ENCODE data around the gene PXMP2. TPM values are rescaled to one million over a fixed set of nuclear protein-coding genes. Genes with fewer than 3 reads are reported as not detected.

PXMP2 gene
- polyA plus RNA-seq, 3 donors: 30.8 to 76.3 (median 39.6) TPM

GRCh38 chr12:132658149-132658894, 29.1 kb upstream of the PXMP2 start:
- no peak overlapping the region for H3K27ac ChIP-seq (ENCODE audit: low read depth, low read length)
- 81 to 92% (median 82%) methylated on average over 32 of the region's 32 CpGs for WGBS, 3 donors

DNA sequence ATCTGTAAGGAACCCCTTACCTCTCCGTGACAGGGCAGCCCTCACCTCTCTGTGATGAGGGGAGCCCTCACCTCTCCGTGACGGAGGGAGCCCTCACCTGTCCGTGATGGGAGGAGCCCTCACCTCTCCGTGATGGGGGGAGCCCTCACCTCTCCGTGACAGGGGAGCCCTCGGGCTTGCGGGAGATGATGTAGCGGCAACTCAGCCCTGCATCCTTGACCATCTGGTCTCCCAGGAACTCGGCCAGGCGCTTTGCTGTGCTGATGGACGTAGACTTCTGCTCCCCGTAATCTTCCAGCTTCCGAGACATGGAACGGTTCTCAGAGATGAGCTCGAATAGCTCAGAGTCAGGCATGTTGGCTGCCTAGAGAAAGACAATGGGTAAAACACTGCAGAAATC, 28.2 kb upstream of the PXMP2 start:
- WGBS, 3 donors: 91 to 96% (median 93%) methylated on average over 16 of the region's 16 CpGs
- no peak overlapping the region for H3K27ac ChIP-seq (ENCODE audit: low read depth, low read length)

DNA sequence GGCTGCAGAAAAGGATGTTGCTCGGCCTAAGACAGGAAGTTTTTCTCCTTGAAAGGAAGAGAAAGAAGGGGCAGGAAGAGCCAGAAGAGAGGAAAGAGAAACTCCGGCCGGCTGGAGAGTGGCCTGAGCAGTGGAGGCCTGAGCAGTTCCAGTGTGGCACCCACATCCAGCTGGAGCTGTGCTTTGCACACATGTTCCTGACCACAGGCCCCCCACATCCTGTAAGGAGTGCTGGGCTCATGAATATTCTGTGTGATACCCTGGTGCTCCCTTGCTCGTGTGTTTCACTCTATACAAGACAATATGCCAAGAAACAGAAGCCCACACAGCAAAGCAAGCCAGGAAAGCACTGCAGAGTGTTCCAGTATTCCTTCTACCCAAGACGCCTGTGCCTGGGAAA, 27.3 kb upstream of the PXMP2 start:
- H3K27ac ChIP-seq (ENCODE audit: low read depth, low read length): no peak overlapping the region
- WGBS, 3 donors: 52 to 80% (median 61%) methylated on average over 5 of the region's 5 CpGs

- WGBS, 3 donors: 74 to 89% (median 86%) methylated on average over 11 of the region's 11 CpGs
- H3K27ac ChIP-seq (ENCODE audit: low read depth, low read length): no peak overlapping the region
Observed at GRCh38 chr12:132660996-132661395, 26.4 kb upstream of the PXMP2 start.

DNA sequence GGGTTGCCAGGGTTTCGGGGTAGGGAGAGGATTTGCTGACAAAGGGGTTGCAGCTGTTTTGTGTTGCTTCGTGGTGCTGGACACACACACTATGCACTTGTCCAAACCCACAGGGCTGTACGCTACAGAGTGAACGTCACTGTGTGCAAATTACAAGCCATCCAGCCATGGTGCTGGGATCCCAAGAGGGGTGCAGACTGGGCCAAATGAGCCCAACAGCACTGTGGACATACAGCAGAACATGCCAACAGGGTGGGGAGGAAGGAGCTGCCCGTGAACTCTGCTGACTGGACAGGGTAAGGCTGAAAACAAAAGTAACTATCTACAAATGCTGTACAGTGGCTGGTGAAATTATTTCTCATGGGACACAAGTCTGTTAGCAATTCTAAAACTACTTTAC, 25.4 kb upstream of the PXMP2 start:
- H3K27ac ChIP-seq (ENCODE audit: low read depth, low read length): no peak overlapping the region
- WGBS, 3 donors: 49 to 77% (median 60%) methylated on average over 5 of the region's 5 CpGs

DNA sequence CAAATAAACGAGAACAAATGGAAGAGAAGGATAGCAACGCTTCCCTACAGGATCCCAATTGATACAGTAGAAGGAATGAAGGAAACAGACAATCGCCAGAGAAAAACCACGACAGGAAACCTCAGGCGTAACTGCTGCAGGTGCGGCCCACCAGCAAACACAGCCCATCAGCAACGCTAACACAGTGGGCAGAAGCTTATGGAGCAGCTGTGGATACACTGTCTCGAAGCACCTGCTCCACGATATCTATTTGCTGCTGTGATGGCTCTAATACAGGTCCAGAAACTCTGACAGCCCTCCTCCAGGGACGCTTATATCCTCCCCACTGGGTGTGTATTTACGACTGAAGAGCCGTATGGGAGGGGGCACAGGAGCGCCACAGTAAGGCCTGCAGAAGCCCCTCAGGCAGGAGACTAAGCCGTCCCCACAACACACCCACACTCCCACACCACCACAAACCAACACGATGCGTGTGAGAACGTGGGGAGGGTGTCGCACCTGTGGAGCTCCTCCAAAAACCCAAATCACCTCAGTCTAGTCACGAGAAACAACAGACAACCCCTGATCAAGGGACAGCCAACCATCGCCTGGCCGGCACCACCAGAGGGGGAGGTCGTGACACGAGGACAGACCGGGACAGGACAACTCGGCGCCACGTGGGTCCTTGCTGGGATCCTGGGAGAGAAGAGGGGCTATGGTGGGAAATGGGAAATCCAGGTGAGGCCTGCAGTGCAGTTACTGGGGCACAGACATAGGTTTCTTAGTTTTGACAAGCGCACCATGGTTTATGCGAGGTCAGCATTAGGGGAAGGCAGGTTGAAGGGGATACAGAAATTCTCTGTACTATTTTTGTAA, 24.3 kb upstream of the PXMP2 start:
- H3K27ac ChIP-seq (ENCODE audit: low read depth, low read length): no peak overlapping the region
- 69 to 85% (median 78%) methylated on average over 29 of the region's 29 CpGs for WGBS, 3 donors

GRCh38 chr12:132664206-132665148, 22.9 kb upstream of the PXMP2 start:
- no peak overlapping the region for H3K27ac ChIP-seq (ENCODE audit: low read depth, low read length)
- 68 to 90% (median 77%) methylated on average over 21 of the region's 21 CpGs for WGBS, 3 donors

DNA sequence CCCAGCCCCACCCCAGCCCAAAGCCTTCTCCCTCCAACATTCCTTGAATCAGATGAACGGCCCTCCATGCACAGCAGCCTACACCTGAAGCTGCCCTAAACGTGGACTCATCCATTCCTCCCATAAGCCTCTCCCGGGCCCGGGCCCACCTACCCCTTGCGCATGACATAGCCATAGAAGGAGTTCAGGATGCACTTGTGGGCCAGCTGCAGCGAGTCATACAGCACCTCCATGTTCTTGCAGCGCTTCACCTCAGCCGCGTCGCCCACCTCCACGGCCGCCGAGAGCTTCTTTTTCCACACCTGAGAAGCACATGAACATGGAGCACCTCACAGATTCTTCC, 22.3 kb upstream of the PXMP2 start:
- WGBS, 3 donors: 87 to 96% (median 91%) methylated on average over 13 of the region's 13 CpGs
- no peak overlapping the region for H3K27ac ChIP-seq (ENCODE audit: low read depth, low read length)

- WGBS, 3 donors: 62 to 87% (median 86%) methylated on average over 6 of the region's 6 CpGs
- no peak overlapping the region for H3K27ac ChIP-seq (ENCODE audit: low read depth, low read length)
Observed at GRCh38 chr12:132665794-132666193, 21.6 kb upstream of the PXMP2 start.

GRCh38 chr12:132668191-132669088, 18.9 kb upstream of the PXMP2 start:
- 95 to 97% (median 95%) methylated on average over 30 of the region's 30 CpGs for WGBS, 3 donors
- H3K27ac ChIP-seq (ENCODE audit: low read depth, low read length): no peak overlapping the region

- H3K27ac ChIP-seq (ENCODE audit: low read depth, low read length): no peak overlapping the region
- WGBS, 3 donors: 90 to 93% (median 90%) methylated on average over 17 of the region's 17 CpGs
Observed at GRCh38 chr12:132669166-132669879, 18.1 kb upstream of the PXMP2 start.

GRCh38 chr12:132672116-132672515, 15.3 kb upstream of the PXMP2 start:
- no peak overlapping the region for H3K27ac ChIP-seq (ENCODE audit: low read depth, low read length)
- WGBS, 3 donors: 70 to 90% (median 71%) methylated on average over 16 of the region's 16 CpGs

GRCh38 chr12:132672678-132673077, 14.7 kb upstream of the PXMP2 start:
- WGBS, 3 donors: 84 to 91% (median 88%) methylated on average over 12 of the region's 12 CpGs
- H3K27ac ChIP-seq (ENCODE audit: low read depth, low read length): no peak overlapping the region

DNA sequence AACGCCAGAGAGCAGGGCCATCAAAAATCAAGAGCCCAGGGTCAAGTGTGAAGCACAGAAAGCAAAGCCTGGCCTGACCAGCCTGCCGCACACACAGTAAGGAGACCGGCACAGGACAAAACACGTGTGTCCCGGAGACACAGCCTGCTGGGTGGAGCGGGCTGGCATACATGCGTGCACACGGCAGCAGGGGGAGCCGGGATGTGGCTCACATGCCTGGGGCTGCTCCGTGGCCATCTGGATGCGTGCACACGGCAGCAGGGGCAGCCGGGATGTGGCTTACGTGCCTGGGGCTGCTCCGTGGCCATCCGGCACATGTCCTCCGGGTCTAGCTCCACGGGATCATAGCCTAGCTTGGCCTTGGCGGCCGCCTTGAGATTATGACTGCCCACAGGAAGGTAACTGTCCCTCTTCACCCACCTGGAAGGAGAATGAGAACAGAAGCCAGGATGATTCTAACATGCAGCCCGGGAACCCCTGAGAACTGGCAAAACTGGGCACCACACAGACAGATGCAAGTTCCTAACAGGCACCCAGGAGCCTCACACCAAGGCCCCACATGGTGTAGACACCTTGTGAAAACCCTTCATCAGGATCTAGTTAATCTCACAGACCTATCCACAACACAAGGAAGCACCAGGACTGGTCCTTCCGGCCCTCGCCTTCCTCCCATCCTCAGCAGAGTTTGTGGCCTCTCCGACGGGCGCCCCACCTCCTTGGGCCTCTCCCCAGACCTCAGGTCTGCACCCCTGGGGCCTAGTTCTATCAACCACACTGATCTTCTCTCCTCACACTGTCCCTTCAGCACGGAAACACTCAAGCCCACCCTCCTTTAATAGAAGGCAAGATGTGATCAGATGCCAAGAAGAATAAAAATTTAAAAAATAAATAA, 13.9 kb upstream of the PXMP2 start:
- no peak overlapping the region for H3K27ac ChIP-seq (ENCODE audit: low read depth, low read length)
- 92 to 96% (median 94%) methylated on average over 27 of the region's 27 CpGs for WGBS, 3 donors

DNA sequence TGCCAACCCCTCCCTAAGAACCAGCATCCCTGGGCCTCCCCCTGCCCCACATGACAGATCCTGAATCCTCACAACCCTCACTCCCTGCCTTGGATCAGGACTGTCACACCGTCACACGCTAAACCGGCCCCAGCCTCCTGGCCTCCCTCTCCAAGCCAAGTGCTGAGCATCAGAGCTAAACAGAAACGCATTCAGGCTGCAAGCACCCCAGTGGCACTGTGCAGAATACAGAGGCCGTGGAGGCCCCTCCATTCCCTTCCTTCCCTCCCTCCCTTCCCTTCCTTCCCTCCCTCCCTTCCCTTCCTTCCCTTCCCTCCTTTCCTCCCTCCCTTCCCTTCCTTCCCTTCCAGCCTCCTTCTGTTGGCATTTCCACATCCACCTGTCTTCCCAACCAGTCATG, 12.8 kb upstream of the PXMP2 start:
- no peak overlapping the region for H3K27ac ChIP-seq (ENCODE audit: low read depth, low read length)
- WGBS, 3 donors: 94 to 96% (median 94%) methylated on average over 5 of the region's 5 CpGs

- H3K27ac ChIP-seq (ENCODE audit: low read depth, low read length): no peak overlapping the region
- 90 to 95% (median 91%) methylated on average over 14 of the region's 14 CpGs for WGBS, 3 donors
Observed at GRCh38 chr12:132675757-132676432, 11.5 kb upstream of the PXMP2 start.

Measured in adipose tissue (tissue), 3 donors.